SK-N-MC (cell line): Measurements from ENCODE around the gene RPUSD1.

Experiments used
- EZH2 ChIP-seq: fragments of 200-600 bp; sonication (generic); IDR thresholded peaks from one replicate; pipeline ENCODE4 v1.6.1; 2017; ENCODE audit warnings: antibody characterized with exemption
- FOXP2 ChIP-seq: optimal IDR thresholded peaks from 2 replicates; pipeline ENCODE3; 2011; ENCODE audit warnings: mild to moderate bottlenecking, moderate library complexity; ENCODE audit not compliant: insufficient read depth; ENCODE audit errors: extremely low read length, control extremely low read depth
- POLR2AphosphoS5 ChIP-seq: IDR thresholded peaks from 2 replicates; pipeline ENCODE4 v1.6.1; 2012; ENCODE audit warnings: mild to moderate bottlenecking, low read depth, low read length, borderline replicate concordance

DNA sequence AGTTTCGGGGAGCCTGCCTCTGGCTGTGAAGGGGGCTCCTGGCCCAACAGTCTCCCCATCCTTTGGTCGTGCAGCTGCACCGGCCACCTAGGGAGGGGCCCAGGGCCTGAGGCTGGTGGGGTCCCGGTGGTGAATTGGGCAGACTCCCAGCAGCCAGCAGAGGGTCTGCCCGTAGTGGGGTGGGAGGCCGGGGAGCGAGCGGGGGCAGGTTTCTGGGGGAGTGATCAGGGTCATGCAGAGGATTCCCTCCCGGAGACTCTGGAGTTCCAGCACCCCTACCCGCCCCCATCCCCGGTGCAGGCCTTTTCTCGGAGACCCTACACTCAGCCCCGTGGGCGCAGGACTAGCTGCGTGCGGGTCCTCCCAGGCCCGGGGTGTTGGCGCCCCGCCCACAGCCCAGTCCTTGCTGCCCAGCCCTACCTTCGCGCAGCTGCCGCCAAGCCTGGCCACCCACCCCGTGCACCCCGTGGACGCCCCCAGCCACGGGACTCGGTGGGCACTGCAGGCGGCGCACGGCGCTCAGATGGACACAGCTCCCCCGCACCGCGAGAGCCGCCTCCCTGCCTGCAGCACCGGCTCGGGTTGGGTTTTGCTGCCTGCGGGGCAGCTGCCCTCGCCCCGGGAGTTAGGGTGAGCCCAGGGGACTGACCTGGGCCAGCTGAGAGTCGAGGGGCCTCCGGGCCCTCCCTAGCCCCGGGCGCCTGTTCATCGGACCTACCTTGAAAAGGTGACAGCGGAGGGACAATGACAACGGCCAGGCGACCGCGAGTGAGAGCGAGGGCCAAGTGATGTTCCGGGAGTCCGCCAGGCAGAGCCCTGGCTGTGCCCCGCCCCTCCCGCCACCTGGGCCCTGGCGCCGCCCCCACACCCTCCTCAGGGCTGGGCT is 12.0 kb upstream of the RPUSD1 start, which contains the start of gene GNG13:
- no peak for TF ChIP-seq POLR2AphosphoS5
- no peak for TF ChIP-seq EZH2
- TF ChIP-seq FOXP2, result no peak
